NCI-H1092 (cell line): ENCODE results near the gene CMTM7.
A peak's percentile ranks its signal among the peaks of the same experiment; 100 is the strongest.
"Not testable (repeated sequence)": the region's sequence is repeated elsewhere in the genome, so short reads cannot be mapped to it uniquely, and the experiment has no call there.

Experiments
- DNase-seq: peaks from one replicate; lab custom pipeline; 2025; lab: John Stamatoyannopoulos, UW

Gene CMTM7

DNA sequence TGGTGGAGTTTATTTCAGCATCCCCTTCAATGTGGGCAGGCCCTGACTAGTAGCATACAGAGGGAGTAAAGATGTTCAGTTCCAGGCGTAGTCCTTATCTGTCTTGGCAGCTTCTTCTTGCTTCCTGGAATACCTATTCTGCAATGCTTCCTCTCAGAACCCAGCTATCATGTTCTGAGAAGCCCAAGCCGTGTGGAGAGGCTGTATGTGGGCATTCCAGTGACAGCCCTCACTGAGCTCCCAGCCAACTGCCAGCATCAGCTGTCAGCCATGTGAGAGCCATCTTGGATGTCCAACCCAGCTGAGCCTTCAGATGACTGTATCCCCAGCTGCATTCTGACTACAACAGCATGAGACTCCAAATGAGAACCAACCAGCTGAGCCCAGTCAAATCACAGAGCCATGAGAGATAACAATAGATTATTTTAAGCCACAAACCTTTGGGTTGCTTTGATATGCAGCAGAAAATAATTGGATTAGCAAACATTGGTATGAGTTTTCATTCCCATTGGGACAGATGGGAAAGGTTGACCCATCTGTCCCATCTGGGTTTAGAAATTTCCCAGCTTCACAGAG is 8.4 kb upstream of the CMTM7 start:
- DNase-seq, result no peak

DNA sequence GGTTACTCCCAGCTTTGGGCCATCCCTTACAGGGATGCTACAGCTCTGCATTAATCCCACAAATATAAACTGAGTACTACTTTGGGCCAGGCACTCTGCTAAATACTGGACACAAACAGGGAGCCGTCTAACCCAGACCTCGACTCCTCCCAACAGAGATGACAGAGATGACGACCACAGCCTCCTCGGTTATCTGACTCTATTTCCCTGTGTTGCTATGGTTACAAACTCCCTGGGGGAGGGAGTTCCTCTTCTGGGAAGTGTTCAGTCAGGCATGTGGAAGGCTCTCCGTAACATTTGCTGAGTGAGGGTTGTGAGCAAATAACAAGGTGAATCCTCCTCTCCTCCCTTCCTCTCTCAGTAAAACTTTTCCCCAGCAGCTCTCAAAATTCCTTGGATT is 6.7 kb upstream of the CMTM7 start:
- no peak for DNase-seq

- DNase-seq, result no peak
These were observed 4.1 kb upstream of the CMTM7 start for GRCh38 chr3:32387512-32387911.

- not testable (repeated sequence) for DNase-seq
These were observed 2.1 kb upstream of the CMTM7 start for GRCh38 chr3:32389577-32389976.

DNA sequence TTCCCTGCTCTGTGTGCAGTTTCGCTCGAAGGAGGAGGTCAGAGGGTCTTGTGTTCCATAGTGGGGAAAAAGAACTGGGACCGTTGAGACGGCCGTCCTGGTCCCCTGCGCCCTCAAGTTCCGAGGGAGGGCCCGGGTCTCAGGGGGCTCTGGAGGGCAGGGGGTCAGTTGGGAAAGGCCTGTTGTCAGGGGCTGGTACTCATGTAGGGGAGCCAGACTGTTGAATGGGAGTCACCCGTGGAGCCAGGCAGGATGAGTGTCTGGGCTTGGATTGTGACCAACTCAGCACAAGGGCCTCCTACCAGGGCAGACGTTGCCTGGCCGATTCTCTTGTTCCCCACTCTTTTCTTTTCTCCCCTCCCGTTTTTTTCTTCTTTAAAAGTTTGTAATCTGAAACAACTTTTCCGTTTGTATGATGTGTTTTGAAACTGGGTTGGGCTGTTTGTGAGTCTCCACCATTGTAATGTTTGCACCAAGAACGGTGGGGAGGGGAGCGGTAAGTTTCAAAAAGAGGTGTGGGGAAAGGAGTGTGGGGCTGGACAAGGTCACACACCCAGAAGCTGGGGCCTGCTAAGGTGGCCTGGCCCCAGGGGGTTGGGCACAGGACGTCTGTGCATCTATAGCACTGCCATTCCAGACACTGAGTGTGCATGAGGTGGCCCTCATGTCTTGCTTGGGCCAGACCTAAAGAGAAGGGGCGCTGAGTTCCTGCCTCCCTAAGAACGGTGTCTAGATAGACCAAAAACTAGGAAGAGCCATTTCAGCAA is 1.1 kb downstream of the CMTM7 start:
- DNase-seq, result no peak

- no peak for DNase-seq
These were observed 3.8 kb downstream of the CMTM7 start for GRCh38 chr3:32395496-32395895.

DNA sequence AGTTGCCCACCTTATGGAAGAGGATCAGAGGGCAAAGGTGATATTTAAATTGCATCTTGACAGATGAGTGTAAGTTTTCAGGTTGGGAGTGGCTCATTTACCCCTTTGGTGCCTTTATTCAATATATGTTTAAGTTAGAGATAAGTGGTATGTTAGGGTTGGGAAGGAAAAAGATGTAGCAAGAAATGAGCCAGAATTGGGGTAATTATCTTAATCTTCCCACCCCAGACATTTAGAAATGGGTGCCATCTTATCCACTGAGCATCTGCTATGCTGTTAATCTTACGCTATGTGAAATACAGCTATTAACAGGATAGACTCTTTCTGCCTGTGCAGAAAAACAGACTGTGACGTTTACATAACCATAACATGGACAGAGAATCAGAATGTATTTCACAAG is 6.3 kb downstream of the CMTM7 start:
- DNase-seq, result no peak

GRCh38 chr3:32398531-32398930 is 6.9 kb downstream of the CMTM7 start:
- no peak for DNase-seq

GRCh38 chr3:32399030-32399620 is 7.5 kb downstream of the CMTM7 start:
- peak; percentile 25 for DNase-seq

DNA sequence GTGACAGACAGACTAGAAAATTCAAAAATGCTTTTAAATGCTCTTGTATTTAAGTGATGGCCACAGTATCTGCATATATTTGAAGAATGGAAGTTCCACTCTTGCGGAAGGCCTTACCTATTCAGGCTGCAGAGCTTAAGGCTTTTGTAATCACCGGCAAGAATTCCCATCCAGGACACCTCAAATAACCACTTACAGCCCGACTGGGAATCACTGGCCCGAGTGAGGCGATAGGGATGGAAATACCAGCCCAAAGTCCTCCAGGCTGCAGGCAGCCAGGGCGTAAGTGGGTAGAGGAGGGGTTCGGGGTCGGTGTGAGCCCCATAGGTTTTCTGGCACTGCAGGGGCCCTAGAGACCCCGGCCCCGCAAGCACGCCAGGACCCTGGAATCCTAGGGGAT is 9.5 kb downstream of the CMTM7 start:
- no peak for DNase-seq

DNA sequence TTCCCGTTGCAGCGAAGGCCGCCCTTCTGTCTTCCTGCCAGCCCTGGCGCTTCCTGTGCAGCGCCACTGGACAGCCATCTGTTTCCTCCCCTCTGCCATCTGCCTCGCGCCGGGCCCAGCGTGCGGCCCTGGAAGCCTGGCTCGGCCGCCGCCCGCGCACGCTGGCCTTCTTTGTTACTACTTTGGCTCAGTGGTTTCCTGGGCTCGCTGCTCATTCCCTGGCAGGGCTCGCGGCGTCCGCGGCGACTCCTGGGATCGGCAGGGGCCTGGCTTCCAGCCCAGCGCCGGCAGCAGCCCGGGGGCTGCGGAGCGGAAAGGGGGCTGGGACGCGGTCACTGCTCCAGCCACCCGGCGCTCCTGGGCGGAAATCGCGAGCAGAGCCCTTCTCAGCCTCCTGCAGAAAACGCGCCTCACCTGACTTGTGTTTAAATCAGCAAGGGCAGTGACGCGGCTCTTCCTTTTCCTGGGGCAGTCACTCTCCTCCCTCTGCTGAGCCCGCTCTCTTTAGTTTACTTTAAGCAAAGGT is 10.0 kb downstream of the CMTM7 start:
- peak; percentile 65 for DNase-seq

GRCh38 chr3:32403663-32404062 is 12.0 kb downstream of the CMTM7 start:
- DNase-seq, result no peak

DNA sequence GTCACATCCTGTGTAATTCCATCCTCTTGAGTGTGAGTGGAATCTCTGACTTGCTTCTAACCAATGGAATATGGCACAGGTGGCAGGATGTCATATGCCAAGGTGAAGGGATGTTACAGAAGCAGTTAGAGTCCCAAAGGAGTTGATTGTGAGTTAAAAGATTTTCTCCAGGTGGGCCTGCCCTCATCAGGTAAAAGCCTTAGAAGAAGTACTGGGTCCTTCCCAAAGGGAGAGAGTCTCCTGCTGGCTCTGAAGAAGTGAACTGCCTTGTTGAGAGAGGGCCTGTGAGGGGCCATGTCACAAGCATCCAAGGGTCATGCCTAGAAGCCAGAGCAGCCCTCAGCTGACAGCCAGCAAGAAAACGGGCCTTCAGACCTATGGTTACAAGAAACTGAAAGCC is 13.1 kb downstream of the CMTM7 start:
- DNase-seq, result no peak

DNA sequence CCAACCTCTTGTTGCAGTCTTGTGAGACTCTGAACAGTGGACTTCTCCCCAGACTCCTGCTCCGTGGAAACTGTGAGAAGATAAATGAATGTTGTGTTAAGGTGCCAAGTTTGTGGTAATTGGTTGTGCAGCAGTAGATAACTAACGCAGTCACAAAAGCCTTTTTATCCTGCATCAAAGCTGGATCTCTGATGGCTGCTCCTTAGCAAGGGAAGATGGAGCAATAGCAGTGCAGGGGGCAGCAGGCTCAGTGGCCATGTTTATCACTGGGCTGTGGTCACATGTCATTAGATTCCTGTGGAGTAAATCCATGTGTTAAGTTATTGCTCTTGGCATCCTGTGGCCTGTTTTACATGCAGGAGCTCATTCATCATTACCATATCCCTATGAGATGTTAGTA is 13.5 kb downstream of the CMTM7 start:
- no peak for DNase-seq

DNA sequence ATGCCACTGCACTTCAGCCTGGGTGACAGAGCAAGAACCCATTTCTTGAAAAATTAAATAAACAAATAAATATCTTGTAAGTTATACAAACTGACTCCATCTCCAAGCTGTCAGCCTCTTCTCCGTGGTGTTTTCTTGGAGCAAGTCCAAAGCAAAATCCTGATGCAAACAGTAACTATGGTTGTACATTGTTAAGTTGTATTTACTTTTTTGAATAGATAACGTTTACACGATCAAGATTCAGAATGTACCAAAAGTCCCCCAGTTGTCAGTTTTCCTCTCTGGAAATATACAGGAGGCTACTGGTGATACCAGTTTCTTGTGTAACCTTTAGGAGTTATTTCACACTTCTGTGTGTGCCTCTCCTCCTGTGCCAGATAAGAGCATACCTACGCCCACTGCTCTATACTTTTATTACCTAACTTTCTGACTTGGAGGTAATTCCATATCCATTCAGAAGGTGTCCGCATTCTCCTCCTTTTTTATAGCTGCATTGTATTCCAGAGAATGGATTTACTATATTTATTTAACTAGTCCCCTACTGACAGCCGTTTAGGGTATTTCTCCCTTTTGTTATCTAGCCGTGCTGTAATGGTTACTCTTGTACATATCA is 14.2 kb downstream of the CMTM7 start:
- DNase-seq, result no peak

DNA sequence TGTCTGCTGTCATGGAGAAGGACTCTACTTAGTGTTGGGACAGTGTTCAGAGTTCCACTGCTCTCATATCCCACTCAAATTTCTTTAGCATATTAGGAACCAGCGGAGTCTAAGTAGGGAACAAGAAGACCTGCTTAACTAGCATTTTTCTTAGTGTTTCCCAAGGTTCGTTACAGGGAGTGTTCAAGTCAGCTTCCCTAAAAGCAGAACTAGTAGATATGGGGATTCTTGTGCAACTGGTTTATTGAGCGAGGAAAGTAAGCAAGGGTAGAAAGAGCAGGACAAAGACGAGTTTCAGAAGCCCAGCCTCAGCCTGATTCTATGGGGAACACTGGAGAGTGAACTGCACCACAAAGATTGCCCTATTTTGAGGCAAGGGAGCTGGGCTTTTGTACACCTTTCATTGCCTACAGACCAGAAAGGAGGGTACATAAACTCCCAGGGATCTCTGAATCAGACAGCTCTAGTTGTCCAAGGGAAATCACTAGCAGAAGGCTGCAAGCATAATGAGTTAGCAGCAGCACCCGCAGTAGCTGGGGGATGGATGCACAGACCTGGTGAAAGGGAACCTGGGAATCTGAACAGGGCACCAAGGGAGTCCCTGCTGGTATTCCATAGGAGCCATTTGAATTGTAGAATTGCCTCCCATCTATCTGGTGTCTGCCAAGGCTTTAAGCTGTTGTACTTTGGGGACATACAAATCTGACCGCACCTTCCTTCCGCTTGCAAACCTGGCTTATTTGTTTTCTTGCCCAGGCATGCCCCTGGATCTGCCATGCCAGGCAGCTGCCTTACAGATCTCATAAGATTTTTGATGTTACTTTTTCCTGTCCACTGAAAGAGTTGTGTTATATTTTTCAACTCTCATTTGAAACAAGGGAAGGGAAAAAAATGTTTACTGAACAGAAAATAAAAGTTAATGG is 15.1 kb downstream of the CMTM7 start:
- DNase-seq, result no peak

GRCh38 chr3:32410367-32411246 is 19.0 kb downstream of the CMTM7 start:
- peak; percentile 13 for DNase-seq

GRCh38 chr3:32411442-32411841 is 19.8 kb downstream of the CMTM7 start:
- DNase-seq, result no peak

DNA sequence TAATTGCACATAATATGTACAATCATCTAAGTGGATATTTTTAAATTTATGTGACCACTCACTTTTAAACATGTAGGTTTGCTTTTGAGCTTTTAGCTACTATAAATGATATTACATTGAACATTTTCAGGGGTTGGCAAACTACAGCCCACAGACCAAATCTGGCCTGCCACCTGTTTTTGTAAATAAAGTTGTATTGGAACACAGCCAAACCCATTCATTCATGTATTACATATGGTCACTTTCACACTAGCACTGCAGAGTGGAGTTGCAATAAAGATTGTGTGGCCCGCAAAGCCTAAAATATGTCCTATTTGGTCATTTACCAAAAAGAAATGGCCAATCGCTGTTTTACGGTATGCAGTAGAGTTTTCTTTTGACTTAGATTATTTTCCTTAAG is 21.2 kb downstream of the CMTM7 start:
- DNase-seq, result no peak

GRCh38 chr3:32413845-32414521 is 22.3 kb downstream of the CMTM7 start:
- no peak for DNase-seq
